ENCODE measurements around the gene TPM2. TPM values are rescaled to one million over a fixed set of nuclear protein-coding genes. Genes with fewer than 3 reads are reported as not detected.

The TPM2 gene
- total RNA-seq, 4 donors from 2014 or later = 7,572 to 13,568 (median 12,084) TPM

- Histone ChIP-seq H3K4me1 (peaks cover 0 to 30% (median 0%) of the 10 kb centered on the region in 3 donors), H3K27ac (peak overlapping the region; percentile 63 to 98 (median 80)), H3K9me3 (no peaks in the 10 kb centered on the region), H3K27me3 (no peaks in the 10 kb centered on the region), H3K4me3 (no peak overlapping the region), H3K36me3 (peaks cover 24 to 100% of the 10 kb centered on the region in 2 donors)
- TF ChIP-seq EP300 (IDR thresholded peaks at IDR 0.05) (no peak), POLR2AphosphoS5 (IDR thresholded peaks at IDR 0.05) (peak; percentile 77), CTCF (IDR thresholded peaks at IDR 0.05) (peak in 3 of 4 experiments; percentile 40 to 74 (median 52)), POLR2A (IDR thresholded peaks at IDR 0.05) (no peak)
- ATAC-seq = peak; percentile 84
- 68% methylated on average over 3 of the region's 4 CpGs; no CpG with 5 or more reads in 1 of the 2 donors for WGBS, 2 donors (ENCODE audit: low coverage in 1 of 2)
These were observed 26.5 kb upstream of the TPM2 start for GRCh38 chr9:35716230-35716629.

- no peaks in the 10 kb centered on the region for H3K9me3 ChIP-seq
- TF ChIP-seq CTCF (IDR thresholded peaks at IDR 0.05) (no peak), POLR2AphosphoS5 (IDR thresholded peaks at IDR 0.05) (no peak), EP300 (IDR thresholded peaks at IDR 0.05) (no peak), POLR2A (IDR thresholded peaks at IDR 0.05) (no peak)
- WGBS, 2 donors (ENCODE audit: low coverage in 1 of 2) = 93 to 97% methylated on average over 3 to 6 of the region's 13 CpGs
- no peak for ATAC-seq
- no peak overlapping the region for H3K4me3 ChIP-seq
- H3K27ac ChIP-seq = peak overlapping the region; percentile 63 to 98 (median 86)
- H3K27me3 ChIP-seq = no peaks in the 10 kb centered on the region
- H3K4me1 ChIP-seq = peaks cover 0 to 30% (median 0%) of the 10 kb centered on the region in 3 donors
- H3K36me3 ChIP-seq = peaks cover 15 to 100% of the 10 kb centered on the region in 2 donors
These were observed 25.0 kb upstream of the TPM2 start for GRCh38 chr9:35714579-35715252.

- H3K36me3 ChIP-seq = peaks cover 13 to 100% of the 10 kb centered on the region in 2 donors
- H3K9me3 ChIP-seq = no peaks in the 10 kb centered on the region
- TF ChIP-seq POLR2A (IDR thresholded peaks at IDR 0.05) = no peak
- no peak for TF ChIP-seq POLR2AphosphoS5 (IDR thresholded peaks at IDR 0.05)
- no peak for TF ChIP-seq CTCF (IDR thresholded peaks at IDR 0.05)
- no peak for TF ChIP-seq EP300 (IDR thresholded peaks at IDR 0.05)
- peaks cover 0 to 30% (median 0%) of the 10 kb centered on the region in 3 donors for H3K4me1 ChIP-seq
- no peak overlapping the region for H3K4me3 ChIP-seq
- no peak for ATAC-seq
- H3K27ac ChIP-seq = peak overlapping the region; percentile 24 to 98 (median 86)
- 52 to 84% methylated on average over 2 to 6 of the region's 6 CpGs for WGBS, 2 donors (ENCODE audit: low coverage in 1 of 2)
- H3K27me3 ChIP-seq = no peaks in the 10 kb centered on the region
These were observed 24.4 kb upstream of the TPM2 start for GRCh38 chr9:35714123-35714522.

GRCh38 chr9:35713578-35713977 is 23.9 kb upstream of the TPM2 start:
- 70 to 91% methylated on average over 2 to 3 of the region's 3 CpGs for WGBS, 2 donors (ENCODE audit: low coverage in 1 of 2)
- peaks cover 13 to 100% of the 10 kb centered on the region in 2 donors for H3K36me3 ChIP-seq

More at GRCh38 chr9:35713578-35713977, 23.9 kb upstream of the TPM2 start:
- no peak for ATAC-seq
- H3K27me3 ChIP-seq = no peaks in the 10 kb centered on the region
- H3K4me1 ChIP-seq = peaks cover 0 to 30% (median 0%) of the 10 kb centered on the region in 3 donors
- peak overlapping the region; percentile 24 to 98 (median 86) for H3K27ac ChIP-seq
- no peaks in the 10 kb centered on the region for H3K9me3 ChIP-seq
- no peak overlapping the region for H3K4me3 ChIP-seq
- no peak for TF ChIP-seq POLR2AphosphoS5 (IDR thresholded peaks at IDR 0.05)
- no peak for TF ChIP-seq CTCF (IDR thresholded peaks at IDR 0.05)
- TF ChIP-seq POLR2A (IDR thresholded peaks at IDR 0.05) = no peak
- TF ChIP-seq EP300 (IDR thresholded peaks at IDR 0.05) = no peak

All from gastroesophageal sphincter (tissue), 4 donors.